HG03280 (cell line): Measurements from ENCODE around the gene RNF166.
A peak's percentile ranks its signal among the peaks of the same experiment; 100 is the strongest.
"Not testable (repeated sequence)": the region's sequence is repeated elsewhere in the genome, so short reads cannot be mapped to it uniquely, and the experiment has no call there.

ENCODE experiments used
- ATAC-seq: cut with Tn5 transposase; IDR thresholded peaks from one replicate; pipeline ENCODE4 v1.9.1; 2021; ENCODE audit warnings: mild to moderate bottlenecking, moderate library complexity; ENCODE audit not compliant: unreplicated experiment

RNF166 gene

DNA sequence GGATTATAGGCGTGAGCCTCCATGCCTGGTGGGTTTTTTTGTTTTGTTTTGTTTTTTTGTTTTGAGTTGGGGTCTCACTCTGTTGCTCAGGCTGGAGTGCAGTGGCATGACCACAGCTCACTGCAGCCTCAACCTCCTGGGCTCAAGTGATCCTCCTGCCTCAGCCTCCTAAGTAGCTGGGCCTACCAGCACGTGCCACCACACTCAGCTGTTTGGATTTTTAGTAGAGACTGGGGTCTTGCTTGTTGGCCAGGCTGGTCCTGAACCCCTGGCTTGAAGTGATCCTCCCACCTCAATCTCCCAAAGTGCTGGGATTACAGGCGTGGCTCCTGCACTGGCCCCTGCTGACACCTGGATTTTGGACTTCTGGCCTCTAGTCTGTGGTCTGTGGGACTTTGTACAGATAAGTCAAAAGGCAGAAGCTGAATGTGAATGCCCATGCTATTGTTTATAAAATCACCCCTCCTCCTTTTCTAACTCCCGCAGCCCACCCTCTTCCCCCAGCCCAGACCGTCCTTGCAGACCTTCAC lies 25.6 kb downstream of the RNF166 start:
- ATAC-seq, result no peak

DNA sequence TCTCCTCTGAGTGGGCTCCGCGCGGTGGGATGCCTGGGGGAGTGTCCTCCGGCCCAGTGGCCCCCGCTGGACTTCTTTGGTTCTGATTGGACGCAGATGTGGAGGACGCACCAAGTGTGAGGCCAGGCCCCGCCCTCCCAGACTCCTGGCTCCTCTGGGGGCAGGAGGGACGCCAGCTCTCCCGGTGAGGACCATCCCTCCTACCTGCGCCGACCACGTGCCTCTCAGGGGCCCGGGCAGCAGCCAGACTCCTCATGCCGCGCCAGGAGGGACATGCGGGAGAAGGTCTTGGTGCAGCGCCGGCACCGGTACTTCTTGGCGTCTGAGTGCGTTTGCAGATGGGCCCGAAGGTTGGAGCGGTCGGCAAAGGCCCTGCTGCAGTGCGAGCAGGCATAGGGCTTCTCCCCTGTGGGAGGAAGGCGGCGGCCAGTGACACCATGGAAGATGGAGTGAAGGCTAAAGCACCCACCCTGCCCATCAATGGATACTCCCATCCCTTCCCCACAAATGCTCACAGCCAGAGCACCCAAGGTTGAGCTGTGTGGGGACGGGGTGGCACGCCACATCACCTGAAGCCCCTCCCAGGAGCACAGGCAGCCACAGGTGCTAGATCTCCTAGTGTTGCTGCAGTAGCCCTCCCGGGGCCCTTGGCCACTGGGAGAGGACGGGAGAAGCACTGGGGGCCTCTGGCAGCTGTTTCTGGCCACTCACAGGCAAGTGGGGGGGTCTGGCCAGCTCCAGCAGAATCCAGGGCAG lies 27.8 kb downstream of the RNF166 start:
- no peak for ATAC-seq

GRCh38 chr16:88677721-88678120 lies 28.5 kb downstream of the RNF166 start:
- ATAC-seq, result no peak

DNA sequence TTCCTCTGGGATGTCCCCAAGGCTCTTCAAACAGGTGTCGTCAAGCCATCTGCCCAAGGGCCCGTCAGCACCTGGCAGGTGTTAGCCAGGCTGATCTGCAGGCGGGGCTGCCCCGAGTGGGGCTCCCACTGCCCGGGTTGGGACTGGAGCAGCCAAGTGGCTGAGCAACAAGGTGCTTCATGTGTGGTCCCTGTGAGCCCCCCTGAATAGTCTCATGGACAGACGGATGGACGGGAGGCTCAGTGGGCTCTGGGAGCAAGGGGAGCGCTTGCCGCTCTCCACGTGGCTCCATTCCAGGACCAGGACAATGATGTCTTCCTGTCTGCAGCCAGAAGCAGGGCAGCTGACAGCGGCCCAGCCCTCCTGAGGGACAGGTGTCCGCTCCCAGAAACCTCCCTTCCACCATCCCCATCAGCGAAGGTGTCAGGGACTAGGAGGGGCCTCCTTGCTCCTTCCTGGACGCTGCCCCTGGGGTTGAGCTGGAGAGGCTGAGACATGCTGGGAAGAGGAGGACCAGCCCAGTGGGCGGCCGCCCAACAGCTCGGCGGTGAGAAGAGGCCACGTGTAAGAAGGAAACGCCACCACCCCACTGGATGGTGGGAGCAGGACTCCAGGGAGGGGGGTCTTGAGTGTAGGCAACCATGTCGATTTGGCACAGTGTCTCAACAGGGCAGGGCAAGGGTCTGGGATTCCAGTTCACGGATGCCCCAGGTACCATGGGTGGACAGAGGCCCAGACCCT lies 29.5 kb downstream of the RNF166 start:
- ATAC-seq, result no peak

- no peak for ATAC-seq
Measured at GRCh38 chr16:88673716-88674379, 32.4 kb downstream of the RNF166 start.

- ATAC-seq, result no peak
Measured at GRCh38 chr16:88672776-88673175, 33.4 kb downstream of the RNF166 start.

- no peak for ATAC-seq
Measured at GRCh38 chr16:88671806-88672205, 34.4 kb downstream of the RNF166 start.

GRCh38 chr16:88669980-88670379 lies 36.2 kb downstream of the RNF166 start:
- ATAC-seq, result no peak

GRCh38 chr16:88669493-88669892 lies 36.7 kb downstream of the RNF166 start:
- ATAC-seq, result not testable (repeated sequence)

DNA sequence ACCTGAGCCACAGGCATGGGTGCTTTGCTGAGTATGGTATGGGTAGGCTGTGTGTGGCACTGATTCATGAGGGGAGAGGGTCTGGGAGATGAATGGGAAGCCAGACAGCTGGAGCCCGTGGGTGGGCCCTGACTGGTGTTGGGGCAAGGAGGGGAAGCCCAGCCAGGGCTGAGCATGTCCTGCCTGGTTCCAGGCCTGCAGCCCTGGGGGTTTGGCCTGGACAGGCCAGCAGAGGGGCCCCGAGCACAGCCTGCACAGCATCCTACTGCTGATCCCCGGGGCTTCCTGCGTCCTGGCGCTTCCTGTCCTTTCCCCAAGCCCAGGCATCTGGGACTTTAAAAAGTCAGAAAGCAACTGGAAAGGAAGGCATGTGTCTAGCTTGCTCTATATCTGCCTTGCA lies 38.7 kb downstream of the RNF166 start:
- ATAC-seq, result no peak

- no peak for ATAC-seq
Measured at GRCh38 chr16:88665570-88665969, 40.6 kb downstream of the RNF166 start.

DNA sequence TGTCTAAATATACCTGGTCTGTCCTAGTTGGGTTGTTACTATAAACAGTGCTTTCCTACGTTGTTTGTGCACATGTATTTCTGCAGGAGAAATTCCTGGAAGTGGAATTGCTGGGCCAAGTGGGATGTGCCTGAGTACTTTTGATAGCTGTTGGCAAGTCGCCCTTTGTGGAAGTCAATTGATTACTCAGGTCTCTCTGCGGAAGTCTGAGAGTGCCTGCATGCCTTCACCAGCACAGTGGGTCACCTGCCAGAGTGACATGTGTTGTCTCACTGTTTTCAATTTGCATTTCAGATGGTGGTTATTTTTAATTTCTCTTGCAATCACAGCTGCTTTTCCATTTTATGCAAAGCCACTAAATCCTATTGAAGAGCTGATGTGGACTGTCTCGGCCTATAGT lies 41.1 kb downstream of the RNF166 start:
- no peak for ATAC-seq

DNA sequence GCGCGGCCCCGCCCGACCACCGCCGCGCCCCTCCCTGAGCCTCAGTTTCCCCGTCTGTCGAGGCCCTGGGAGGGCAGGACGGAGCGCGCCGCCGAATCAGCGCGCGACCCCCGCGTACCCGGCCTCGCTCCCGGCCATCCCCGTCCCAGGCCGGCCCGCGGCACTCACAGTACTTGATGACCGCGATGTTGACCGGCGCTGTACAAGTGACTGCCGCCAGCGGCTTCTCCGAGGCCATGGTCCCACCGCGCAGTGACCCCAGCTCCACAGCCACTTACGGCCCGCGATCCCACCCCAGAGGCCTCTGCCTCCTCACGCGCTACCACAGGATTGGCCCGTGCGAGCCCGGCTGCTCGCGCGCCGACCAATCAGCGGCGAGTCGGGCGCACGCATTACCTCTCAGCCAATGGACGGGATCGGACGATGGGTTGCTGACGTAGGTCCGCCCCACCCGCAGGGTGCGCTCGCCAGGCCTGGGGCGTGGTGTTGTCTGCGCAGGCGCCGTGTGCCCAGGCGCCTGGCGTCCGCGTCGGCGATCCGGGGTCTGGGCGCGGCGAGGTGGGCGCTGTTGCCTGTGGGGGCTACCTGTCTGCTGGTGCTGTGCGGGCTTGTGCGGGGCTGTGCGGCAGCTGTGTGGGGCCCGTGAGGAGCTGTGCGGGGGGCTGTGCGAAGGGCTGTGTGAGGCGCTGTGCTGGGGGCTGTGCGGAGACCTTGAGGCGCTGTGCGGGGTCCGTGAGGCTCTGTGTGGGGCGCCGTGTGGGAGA lies 43.2 kb downstream of the RNF166 start, which contains the start of gene MVD:
MVD (minus strand) TSS at position 249 of the 764 bp plus-strand sequence; CDS start at position 238, 11 bp downstream.
- ATAC-seq, result peak; percentile 94

DNA sequence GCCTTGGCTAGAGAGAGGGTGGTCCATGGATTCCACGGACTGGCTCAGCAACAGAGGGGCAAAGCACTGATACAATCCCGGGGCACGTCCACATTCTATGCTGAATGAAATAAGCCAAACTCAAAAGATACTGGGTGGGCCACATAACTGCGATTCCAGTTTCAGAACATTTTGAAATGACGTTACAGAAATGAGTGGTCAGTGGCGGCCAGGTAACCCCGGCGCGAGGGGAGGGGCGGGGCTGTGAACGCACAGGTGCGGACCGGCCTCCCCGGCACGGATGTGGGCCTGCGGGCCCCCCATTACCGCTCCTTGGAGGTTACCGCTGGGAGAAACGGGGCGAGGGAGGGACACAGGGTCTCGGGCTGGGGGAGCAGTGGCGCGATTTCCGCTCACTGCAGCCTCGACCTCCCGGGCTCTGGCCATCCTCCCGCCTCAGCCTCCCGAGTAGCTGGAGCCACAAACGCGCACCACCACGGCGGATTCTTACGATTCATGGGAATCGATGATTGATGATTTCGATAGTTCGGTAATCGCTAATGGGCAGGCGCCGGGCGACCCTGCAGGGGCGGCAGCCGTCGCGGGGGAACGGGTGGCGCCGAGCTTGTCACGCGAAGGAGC lies 43.9 kb downstream of the RNF166 start:
- no peak for ATAC-seq

DNA sequence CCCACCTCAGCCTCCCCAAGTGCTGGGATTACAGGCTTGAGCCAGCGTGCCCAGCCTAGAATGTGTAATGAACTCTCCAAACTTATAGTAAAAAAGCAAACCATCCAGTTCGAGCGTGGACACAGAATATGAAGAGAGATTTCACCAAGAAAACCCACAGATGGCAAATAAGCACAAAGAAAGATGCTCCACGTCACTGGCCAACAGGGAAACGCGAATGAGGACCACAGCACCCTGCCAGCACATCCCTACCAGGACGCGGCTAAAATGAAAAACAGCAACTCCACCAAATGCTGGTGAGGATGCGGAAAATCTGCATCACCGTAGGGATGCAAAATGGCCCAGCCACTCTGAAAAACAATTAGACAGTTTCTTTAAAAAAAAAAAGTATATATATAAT lies 44.7 kb downstream of the RNF166 start:
- no peak for ATAC-seq

- no peak for ATAC-seq
Measured at GRCh38 chr16:88659160-88659559, 47.0 kb downstream of the RNF166 start.

DNA sequence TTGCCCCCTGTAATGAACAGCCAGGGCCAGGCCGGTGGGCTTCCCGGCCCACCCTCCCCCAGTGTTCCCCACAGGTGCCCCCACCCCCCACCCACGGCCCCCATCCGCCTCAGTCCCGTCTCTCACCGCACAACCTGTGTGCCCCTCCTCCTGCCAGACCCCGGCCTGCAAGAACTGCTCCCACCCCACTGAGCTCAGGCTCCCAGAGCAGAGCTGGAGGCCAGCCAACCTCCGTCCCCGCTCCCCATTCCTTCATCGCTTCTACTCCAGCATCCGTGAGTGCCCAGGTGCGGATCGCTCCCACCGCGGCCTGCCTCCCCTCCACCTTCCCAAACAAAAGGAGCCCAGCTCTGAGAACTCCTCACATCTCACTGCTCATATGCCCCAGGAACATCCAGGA lies 47.5 kb downstream of the RNF166 start:
- ATAC-seq, result no peak

DNA sequence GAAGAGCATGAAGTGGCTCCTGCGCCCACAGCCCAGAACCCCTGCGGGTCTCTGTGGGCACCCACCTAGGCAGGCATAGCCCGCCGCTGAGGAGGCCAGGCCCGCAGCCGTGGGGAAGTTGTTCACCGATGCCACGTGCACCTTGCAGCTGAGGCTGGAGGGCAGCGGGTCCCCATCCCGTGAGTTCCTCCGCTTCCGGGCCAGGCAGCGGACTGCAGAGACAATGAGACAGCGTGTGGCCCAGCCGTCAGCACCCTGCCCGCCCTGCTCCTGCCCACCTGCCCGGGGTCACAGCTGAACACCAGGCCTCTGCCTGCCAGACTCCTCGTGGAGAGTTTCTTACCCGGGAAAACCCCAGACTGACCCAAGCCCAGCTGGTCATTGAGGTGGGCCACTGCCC lies 48.8 kb downstream of the RNF166 start:
- ATAC-seq, result no peak

GRCh38 chr16:88656291-88656980 lies 49.8 kb downstream of the RNF166 start:
- no peak for ATAC-seq
